Caco-2 (cell line): ENCODE results near the gene CFAP157. TPM values are rescaled to one million over a fixed set of nuclear protein-coding genes. Genes with fewer than 3 reads are reported as not detected.
"Not testable (repeated sequence)": the region's sequence is repeated elsewhere in the genome, so short reads cannot be mapped to it uniquely, and the experiment has no call there.

Experiments
- BruUV-seq: library from RNA; stranded (reverse); fragments of 400-500 nt; replicated peaks from 2 replicates; lab custom pipeline; 2021; lab: Mats Ljungman, UMichigan
- CTCF ChIA-PET: fragments of 300-600 bp; sonication (Branson Sonifier 250); formaldehyde crosslinking; loops from one replicate; lab custom pipeline; 2022; ENCODE audit warnings: antibody characterized with exemption; lab: Charles Lee
- POLR2A ChIA-PET: fragments of 300-600 bp; sonication (Branson Sonifier 250); formaldehyde crosslinking; loops from one replicate; lab custom pipeline; 2022; ENCODE audit warnings: antibody characterized with exemption; lab: Charles Lee
- DNase-seq, 2 experiments: peaks; one replicate each; pipeline versions ENCODE4 v3.0.0 to v3.0.0-alpha.2; 2020 to 2022
- H3K27me3 ChIP-seq: replicated peaks from 2 replicates; pipeline ENCODE4 v1.6.0; 2011; ENCODE audit warnings: low read length; ENCODE audit not compliant: control insufficient read depth, insufficient read depth
- H3K36me3 ChIP-seq: 2 replicates; pipeline ENCODE4 v1.5.1; 2011; ENCODE audit warnings: low read length; ENCODE audit not compliant: control insufficient read depth, insufficient read depth
- H3K4me1 ChIP-seq: fragments of 250-450 bp; sonication (Bioruptor Pico); 2 replicates; pipeline ENCODE4 v1.5.1; 2020; ENCODE audit warnings: mild to moderate bottlenecking
- H3K4me3 ChIP-seq: 2 replicates; pipeline ENCODE4 v1.5.1; 2011; ENCODE audit warnings: low read depth, mild to moderate bottlenecking, control low read depth, low read length
- H3K9me3 ChIP-seq: fragments of 250-450 bp; sonication (Bioruptor Pico); 2 replicates; pipeline ENCODE4 v1.5.1; 2020; ENCODE audit warnings: mild to moderate bottlenecking, moderate library complexity
- H3K27ac Mint-ChIP-seq: one replicate; pipeline ENCODE4 v1.8.0; 2022; ENCODE audit warnings: mixed read lengths; ENCODE audit not compliant: unreplicated experiment
- H3K27me3 Mint-ChIP-seq: one replicate; pipeline ENCODE4 v1.8.0; 2022; ENCODE audit warnings: mixed read lengths; ENCODE audit not compliant: insufficient read depth, unreplicated experiment
- H3K36me3 Mint-ChIP-seq: one replicate; pipeline ENCODE4 v1.8.0; 2022; ENCODE audit warnings: mild to moderate bottlenecking, mixed read lengths; ENCODE audit not compliant: insufficient read depth, unreplicated experiment
- H3K4me1 Mint-ChIP-seq: one replicate; pipeline ENCODE4 v1.8.0; 2022; ENCODE audit warnings: low read depth, mixed read lengths; ENCODE audit not compliant: unreplicated experiment
- H3K4me3 Mint-ChIP-seq: one replicate; pipeline ENCODE4 v1.8.0; 2022; ENCODE audit warnings: mild to moderate bottlenecking, moderate library complexity, mixed read lengths; ENCODE audit not compliant: unreplicated experiment
- H3K9me3 Mint-ChIP-seq: one replicate; pipeline ENCODE4 v1.8.0; 2022; ENCODE audit warnings: mixed read lengths; ENCODE audit not compliant: unreplicated experiment
- CTCF ChIP-seq, 2 experiments: fragments of 200-600 bp in 1 of 2; IDR thresholded peaks; 1 replicate in 1 of 2; 2 replicates in 1 of 2; pipeline versions ENCODE4 v1.5.1 to v1.8.0; 2011 to 2022; ENCODE audit warnings: antibody characterized with exemption in 1 of 2, control low read depth in 1 of 2, inconsistent platforms in 1 of 2, low read depth in 1 of 2, low read length in 1 of 2, mild to moderate bottlenecking in 1 of 2, moderate library complexity in 1 of 2; ENCODE audit not compliant: insufficient read depth in 1 of 2, severe bottlenecking in 1 of 2, unreplicated experiment in 1 of 2
- intact Hi-C: fragments of 100-400 bp; cut with micrococcal nuclease; formaldehyde crosslinking; loops from one replicate; pipeline ENCODE4 v1.10.0; 2022; ENCODE audit not compliant: unreplicated experiment
- total RNA-seq: library from RNA; stranded (reverse); gene quantifications from 2 replicates; pipeline ENCODE4 v1.2.3, GENCODE V29; 2022

Gene CFAP157
- total RNA-seq, 1 experiment from 2014 or later: not detected

GRCh38 chr9:127755061-127756060, 48.6 kb downstream of the CFAP157 start:
- H3K4me3 ChIP-seq: peak overlapping the region; percentile 14
- no peaks in the 10 kb centered on the region for H3K9me3 Mint-ChIP-seq

GRCh38 chr9:127756233-127756632, 49.4 kb downstream of the CFAP157 start:
- Histone ChIP-seq H3K4me3 (no peak overlapping the region), H3K27me3 (peaks cover 2% of the 10 kb centered on the region), H3K4me1 (0 out of 2 replicates have a peak, but pooled peaks cover 3% of the 10 kb centered on the region), H3K9me3 (no peaks in the 10 kb centered on the region), H3K36me3 (no peaks in the 10 kb centered on the region)
- H3K9me3 Mint-ChIP-seq: no peaks in the 10 kb centered on the region
- no peak overlapping the region for H3K4me3 Mint-ChIP-seq
- POLR2A ChIA-PET: interaction anchor here (0.7 kb wide), 1 partner anchor 15 kb away, joined by 5 read pairs; no protein-coding TSS in a partner anchor
- DNase-seq: no peak
- no peak overlapping the region for H3K27ac Mint-ChIP-seq
- intact Hi-C loops: no loop called here
- TF ChIP-seq CTCF (IDR thresholded peaks at IDR 0.05; ENCODE audit: insufficient read depth in 1 of 2, low read depth in 1 of 2, low read length in 1 of 2, severe bottlenecking in 1 of 2, unreplicated experiment in 1 of 2): no peak
- CTCF ChIA-PET: interaction anchor here (0.5 kb wide), 1 partner anchor 19 kb away, joined by 4 read pairs; no protein-coding TSS in a partner anchor
- peaks cover 5% of the 10 kb centered on the region for H3K36me3 Mint-ChIP-seq
- no peaks in the 10 kb centered on the region for H3K4me1 Mint-ChIP-seq
- peaks cover 18% of the 10 kb centered on the region for H3K27me3 Mint-ChIP-seq
- BruUV-seq: no TSS peak

More at GRCh38 chr9:127755061-127756060, 48.6 kb downstream of the CFAP157 start:
- Mint-ChIP-seq H3K27me3 (peaks cover 18% of the 10 kb centered on the region), H3K4me1 (no peaks in the 10 kb centered on the region), H3K36me3 (peaks cover 5% of the 10 kb centered on the region), H3K27ac (no peak overlapping the region), H3K4me3 (no peak overlapping the region)
- POLR2A ChIA-PET: no interaction called here
- TF ChIP-seq CTCF (IDR thresholded peaks at IDR 0.05; ENCODE audit: insufficient read depth in 1 of 2, low read depth in 1 of 2, low read length in 1 of 2, severe bottlenecking in 1 of 2, unreplicated experiment in 1 of 2): no peak
- H3K9me3 ChIP-seq: no peaks in the 10 kb centered on the region
- H3K27me3 ChIP-seq: peaks cover 2% of the 10 kb centered on the region
- no peak for DNase-seq
- no peaks in the 10 kb centered on the region for H3K36me3 ChIP-seq
- intact Hi-C loops: no loop called here
- 0 out of 2 replicates have a peak, but pooled peaks cover 3% of the 10 kb centered on the region for H3K4me1 ChIP-seq
- CTCF ChIA-PET: interaction anchor here (2.8 kb wide), 1 partner anchor 21 kb away, joined by 10 read pairs; the partner anchor contains the start of gene TOR2A
- no TSS peak for BruUV-seq

GRCh38 chr9:127756776-127757175, 50.0 kb downstream of the CFAP157 start:
- H3K4me3 Mint-ChIP-seq, H3K9me3 Mint-ChIP-seq, H3K4me3 ChIP-seq, H3K27me3 ChIP-seq, H3K36me3 Mint-ChIP-seq, H3K4me1 Mint-ChIP-seq, DNase-seq, intact Hi-C loops, H3K36me3 ChIP-seq, H3K9me3 ChIP-seq, H3K4me1 ChIP-seq, H3K27ac Mint-ChIP-seq, BruUV-seq, POLR2A ChIA-PET: not testable (repeated sequence)
- CTCF ChIA-PET: interaction anchor here (0.5 to 0.6 kb wide), 2 partner anchors 19 to 113 kb away, joined by 4 read pairs; no protein-coding TSS in a partner anchor
- peaks cover 14% of the 10 kb centered on the region for H3K27me3 Mint-ChIP-seq
